Type B pancreatic cell (in vitro differentiated cells): ENCODE data around the gene STARD13. TPM values are rescaled to one million over a fixed set of nuclear protein-coding genes. Genes with fewer than 3 reads are reported as not detected.
A peak's percentile ranks its signal among the peaks of the same experiment; 100 is the strongest.

ENCODE experiments used
- DNase-seq: peaks from one replicate; pipeline ENCODE4 v3.0.0; 2021; ENCODE audit warnings: mixed read lengths; ENCODE audit not compliant: unreplicated experiment; ENCODE audit errors: extremely low spot score
- H3K27ac Mint-ChIP-seq: 2 replicates; pipeline ENCODE4 v1.8.0; 2021; ENCODE audit warnings: mild to moderate bottlenecking, mixed read lengths
- H3K27me3 Mint-ChIP-seq: 2 replicates; pipeline ENCODE4 v1.8.0; 2021; ENCODE audit warnings: mixed read lengths
- H3K36me3 Mint-ChIP-seq: 2 replicates; pipeline ENCODE4 v1.8.0; 2021; ENCODE audit warnings: mixed read lengths
- H3K4me1 Mint-ChIP-seq: one replicate; pipeline ENCODE4 v1.8.0; 2021; ENCODE audit warnings: mixed read lengths; ENCODE audit not compliant: unreplicated experiment
- H3K4me3 Mint-ChIP-seq: 2 replicates; pipeline ENCODE4 v1.8.0; 2021; ENCODE audit warnings: mild to moderate bottlenecking, mixed read lengths
- H3K9me3 Mint-ChIP-seq: 2 replicates; pipeline ENCODE4 v1.8.0; 2021; ENCODE audit warnings: mixed read lengths
- total RNA-seq: library from RNA; stranded (reverse); gene quantifications from 2 replicates; pipeline ENCODE4 v1.2.1, GENCODE V29; 2021; ENCODE audit warnings: low replicate concordance
- TF ChIP-seq, protein P1 (sequence below): fragments of 200-600 bp; sonication (generic); conservative IDR thresholded peaks from 2 replicates; pipeline ENCODE4 v1.5.0; 2021; ENCODE audit warnings: antibody characterized with exemption, mild to moderate bottlenecking

Gene STARD13
- total RNA-seq, 1 donor from 2014 or later: 12.1 TPM

DNA sequence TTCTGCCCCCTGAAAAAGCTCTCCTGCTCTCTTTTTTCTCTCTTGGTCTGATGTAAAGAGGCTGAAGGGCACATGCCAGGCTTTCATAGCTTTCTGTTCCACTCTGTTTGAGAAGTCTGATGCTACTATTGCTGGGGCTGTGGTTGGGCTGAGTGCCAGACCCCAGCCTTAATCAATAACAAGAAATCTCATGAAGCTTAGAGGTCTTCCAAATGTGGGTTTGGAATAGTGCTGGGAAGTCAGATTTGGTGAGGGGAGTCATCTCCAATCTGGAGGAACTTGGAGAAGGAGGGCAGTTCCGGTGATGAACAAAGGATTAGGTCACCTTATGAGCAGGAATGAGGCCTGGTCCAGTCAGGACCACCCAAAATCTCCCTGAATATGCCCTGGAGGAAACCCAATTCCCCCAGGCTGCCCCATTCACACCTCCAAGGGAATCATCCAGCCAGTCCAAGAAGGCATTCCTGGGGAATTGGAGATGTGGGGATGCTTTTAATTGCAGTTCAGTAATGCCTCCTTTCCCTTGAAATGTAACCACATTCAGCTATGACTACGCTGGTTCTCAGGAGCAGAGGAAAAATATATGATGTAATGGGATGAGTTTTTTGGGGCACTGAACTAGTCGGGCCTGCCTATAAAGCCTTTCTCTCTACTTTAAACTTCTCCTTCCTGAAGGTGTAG lies 102.0 kb downstream of the STARD13 start:
- Mint-ChIP-seq H3K4me3 (no peak overlapping the region), H3K36me3 (peaks cover 16% of the 10 kb centered on the region), H3K4me1 (peaks cover 49% of the 10 kb centered on the region), H3K9me3 (peaks cover 5% of the 10 kb centered on the region), H3K27ac (peak overlapping the region; percentile 29), H3K27me3 (no peaks in the 10 kb centered on the region)
- no peak for DNase-seq
- TF ChIP-seq, protein P1, sequence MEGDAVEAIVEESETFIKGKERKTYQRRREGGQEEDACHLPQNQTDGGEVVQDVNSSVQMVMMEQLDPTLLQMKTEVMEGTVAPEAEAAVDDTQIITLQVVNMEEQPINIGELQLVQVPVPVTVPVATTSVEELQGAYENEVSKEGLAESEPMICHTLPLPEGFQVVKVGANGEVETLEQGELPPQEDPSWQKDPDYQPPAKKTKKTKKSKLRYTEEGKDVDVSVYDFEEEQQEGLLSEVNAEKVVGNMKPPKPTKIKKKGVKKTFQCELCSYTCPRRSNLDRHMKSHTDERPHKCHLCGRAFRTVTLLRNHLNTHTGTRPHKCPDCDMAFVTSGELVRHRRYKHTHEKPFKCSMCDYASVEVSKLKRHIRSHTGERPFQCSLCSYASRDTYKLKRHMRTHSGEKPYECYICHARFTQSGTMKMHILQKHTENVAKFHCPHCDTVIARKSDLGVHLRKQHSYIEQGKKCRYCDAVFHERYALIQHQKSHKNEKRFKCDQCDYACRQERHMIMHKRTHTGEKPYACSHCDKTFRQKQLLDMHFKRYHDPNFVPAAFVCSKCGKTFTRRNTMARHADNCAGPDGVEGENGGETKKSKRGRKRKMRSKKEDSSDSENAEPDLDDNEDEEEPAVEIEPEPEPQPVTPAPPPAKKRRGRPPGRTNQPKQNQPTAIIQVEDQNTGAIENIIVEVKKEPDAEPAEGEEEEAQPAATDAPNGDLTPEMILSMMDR: no peak

DNA sequence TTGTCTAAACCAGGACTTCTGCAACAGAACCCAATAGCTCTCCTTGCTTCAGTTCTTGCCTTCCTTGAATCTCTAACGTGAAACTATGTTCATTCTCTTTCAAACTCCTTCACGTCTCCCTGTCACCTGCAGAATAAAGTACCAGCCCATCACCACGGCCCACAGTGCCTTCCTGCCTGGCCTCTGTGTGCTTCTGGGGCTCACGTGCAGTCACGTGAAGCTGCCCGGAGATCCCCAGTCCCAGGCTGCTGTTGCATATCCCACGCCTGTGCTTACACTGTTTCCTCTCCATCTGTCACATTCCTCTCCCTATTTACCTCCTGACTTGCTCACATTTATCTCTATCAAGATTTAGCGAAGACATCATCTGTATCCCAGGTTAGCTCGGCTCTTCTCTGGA lies 102.8 kb downstream of the STARD13 start:
- Mint-ChIP-seq H3K27ac (no peak overlapping the region), H3K27me3 (no peaks in the 10 kb centered on the region), H3K9me3 (peaks cover 5% of the 10 kb centered on the region), H3K4me3 (no peak overlapping the region), H3K4me1 (peaks cover 43% of the 10 kb centered on the region), H3K36me3 (peaks cover 12% of the 10 kb centered on the region)
- TF ChIP-seq, protein P1: no peak
- no peak for DNase-seq

DNA sequence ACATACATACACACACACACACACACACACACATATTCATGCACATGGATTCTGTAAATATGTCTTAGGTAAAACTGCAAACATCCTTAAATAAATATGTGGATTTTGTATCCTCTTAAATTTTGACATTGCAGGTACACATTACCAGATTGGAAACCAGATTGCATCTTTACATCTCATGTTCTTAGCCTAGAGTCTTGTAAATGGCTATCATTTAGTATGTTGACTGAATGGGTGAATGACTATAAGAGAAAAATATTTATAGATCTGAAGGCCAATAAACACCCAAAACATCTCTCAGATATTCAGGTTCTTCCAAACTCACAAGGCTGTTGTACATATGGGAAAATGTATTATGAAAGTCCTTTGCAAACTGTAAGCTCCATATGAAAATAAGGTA lies 104.3 kb downstream of the STARD13 start:
- Mint-ChIP-seq H3K9me3 (peaks cover 5% of the 10 kb centered on the region), H3K36me3 (peaks cover 12% of the 10 kb centered on the region), H3K4me1 (peaks cover 33% of the 10 kb centered on the region), H3K4me3 (no peak overlapping the region), H3K27me3 (no peaks in the 10 kb centered on the region), H3K27ac (peak overlapping the region; percentile 16)
- TF ChIP-seq, protein P1: no peak
- DNase-seq: no peak

DNA sequence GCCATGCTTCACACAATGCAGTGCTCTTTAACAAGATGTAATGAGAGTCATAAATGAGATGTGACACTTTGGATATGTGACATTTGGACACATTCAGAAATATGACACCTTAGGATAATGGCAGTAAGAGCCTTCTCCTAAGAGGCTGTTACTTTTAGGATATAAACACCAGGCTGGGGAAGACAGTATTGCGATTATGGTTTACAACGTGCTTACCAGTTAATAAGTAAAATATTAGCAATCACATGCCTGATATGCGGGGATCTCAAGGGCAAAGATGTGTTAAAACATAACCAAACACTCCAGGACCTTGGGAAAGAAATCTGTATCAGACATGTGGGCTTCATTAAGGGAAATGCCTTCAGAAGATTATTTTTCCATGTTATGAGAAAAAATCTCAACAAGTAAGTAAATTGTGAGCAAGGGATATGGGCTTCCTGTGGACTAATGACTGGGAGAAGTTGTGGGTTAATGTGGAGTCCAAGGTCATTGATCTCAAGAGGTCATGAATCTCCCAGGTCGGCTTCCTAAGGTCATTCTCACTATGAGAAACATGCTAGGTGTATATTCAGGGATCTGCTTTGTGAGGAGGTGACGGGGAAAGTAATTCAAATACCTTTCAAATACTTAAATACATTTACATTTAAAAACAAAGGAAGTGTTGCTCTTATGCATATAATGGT lies 105.3 kb downstream of the STARD13 start:
- no peaks in the 10 kb centered on the region for H3K27me3 Mint-ChIP-seq
- no peak overlapping the region for H3K27ac Mint-ChIP-seq

DNA sequence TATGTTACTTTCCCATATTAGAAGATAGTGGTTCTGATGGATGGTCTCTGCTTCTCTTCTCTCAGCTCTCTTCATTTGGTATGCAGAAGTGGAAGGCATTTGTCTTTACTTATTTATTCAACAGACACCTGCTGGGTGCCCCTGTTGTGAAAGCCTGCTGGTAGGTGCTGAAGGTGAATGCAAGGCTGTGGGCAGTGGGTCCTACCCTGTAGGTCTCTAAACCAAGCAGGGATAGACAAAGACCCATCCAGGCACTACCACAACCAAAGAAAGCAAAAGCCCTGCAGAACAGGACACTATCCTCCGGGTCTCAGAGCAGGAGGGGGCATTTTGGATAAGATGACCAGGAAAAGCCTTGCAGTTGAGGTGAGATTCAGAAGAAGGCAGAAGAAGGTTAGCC lies 106.1 kb downstream of the STARD13 start:
- Mint-ChIP-seq H3K9me3 (peaks cover 5% of the 10 kb centered on the region), H3K27me3 (no peaks in the 10 kb centered on the region), H3K4me1 (peaks cover 29% of the 10 kb centered on the region), H3K4me3 (no peak overlapping the region), H3K27ac (no peak overlapping the region), H3K36me3 (peaks cover 9% of the 10 kb centered on the region)
- DNase-seq: no peak
- TF ChIP-seq, protein P1: no peak

More for the DNA sequence above, 105.3 kb downstream of the STARD13 start:
- Mint-ChIP-seq H3K36me3 (peaks cover 8% of the 10 kb centered on the region), H3K4me3 (no peak overlapping the region), H3K9me3 (peaks cover 5% of the 10 kb centered on the region), H3K4me1 (peaks cover 24% of the 10 kb centered on the region)
- no peak for DNase-seq
- TF ChIP-seq, protein P1: no peak
